HG02852 (cell line): ENCODE results near the gene MTA1.

Experiments
- ATAC-seq: cut with Tn5 transposase; IDR thresholded peaks from one replicate; pipeline ENCODE4 v1.9.1; 2021; ENCODE audit warnings: mild to moderate bottlenecking, moderate library complexity; ENCODE audit not compliant: unreplicated experiment

The MTA1 gene

DNA sequence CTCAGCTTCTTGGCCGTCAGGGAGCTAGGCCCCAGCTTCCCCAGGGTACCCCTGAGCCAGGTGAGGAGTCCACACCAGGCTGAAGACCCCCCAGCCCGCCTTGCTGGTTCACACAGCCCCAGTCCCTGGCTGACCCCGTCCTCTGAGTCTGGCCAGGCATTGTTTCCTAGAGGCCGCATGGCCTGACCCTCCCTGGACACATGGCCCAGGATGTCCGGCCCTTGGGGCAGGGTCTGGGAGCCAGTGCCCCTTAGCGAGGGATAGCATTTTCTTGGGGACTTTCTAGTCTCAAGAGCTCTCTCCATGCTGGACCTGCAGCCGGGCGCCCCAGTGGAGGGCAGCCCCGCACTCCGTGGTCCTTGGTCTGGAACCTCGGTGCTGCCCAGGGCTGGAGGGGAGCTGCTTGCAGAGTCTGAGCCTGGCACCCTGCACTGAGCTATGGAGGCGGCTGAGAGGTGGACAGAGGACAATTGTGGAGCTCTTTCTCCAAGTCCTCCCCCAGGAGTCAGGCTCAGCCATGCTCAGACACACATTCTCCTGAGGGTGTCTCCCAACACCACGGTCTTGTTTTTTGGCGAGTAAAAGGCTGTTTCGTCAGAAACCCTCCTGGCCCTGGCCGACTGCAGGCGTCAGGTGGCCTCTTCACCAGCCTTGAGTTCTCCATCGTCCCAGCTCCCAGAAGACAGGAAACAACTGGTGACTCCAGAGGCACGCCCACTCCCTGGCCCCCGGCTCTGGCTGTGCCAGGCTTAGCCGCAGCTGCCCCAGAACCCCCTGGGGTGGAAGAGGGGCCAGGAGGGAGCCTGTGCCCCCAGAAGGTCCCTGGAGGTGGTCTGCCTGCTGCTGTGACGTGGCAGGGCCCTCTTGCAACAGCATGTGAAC lies 37.4 kb downstream of the MTA1 start:
- ATAC-seq, result no peak

- ATAC-seq, result no peak
These were observed 38.4 kb downstream of the MTA1 start for GRCh38 chr14:105458010-105458409.

GRCh38 chr14:105458571-105458970 lies 38.9 kb downstream of the MTA1 start:
- no peak for ATAC-seq

- no peak for ATAC-seq
These were observed 40.5 kb downstream of the MTA1 start for GRCh38 chr14:105460116-105460515.

DNA sequence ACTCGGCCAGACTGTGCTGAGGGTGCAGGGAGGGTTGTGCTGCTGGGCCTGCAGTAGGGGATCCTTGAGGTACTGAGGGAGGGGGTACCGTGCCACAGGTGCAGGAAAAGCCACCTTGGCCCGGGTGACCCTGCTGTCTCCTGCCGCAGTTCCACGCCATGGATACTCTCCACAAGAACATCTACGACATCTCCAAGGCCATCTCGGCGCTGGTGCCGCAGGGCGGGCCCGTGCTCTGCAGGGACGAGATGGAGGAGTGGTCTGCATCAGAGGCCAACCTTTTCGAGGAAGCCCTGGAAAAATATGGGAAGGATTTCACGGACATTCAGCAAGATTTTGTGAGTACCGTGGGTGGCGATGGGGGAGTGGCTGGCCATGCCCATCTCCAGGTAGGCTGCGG lies 41.0 kb downstream of the MTA1 start:
- ATAC-seq, result no peak

GRCh38 chr14:105461903-105462302 lies 42.3 kb downstream of the MTA1 start:
- no peak for ATAC-seq

DNA sequence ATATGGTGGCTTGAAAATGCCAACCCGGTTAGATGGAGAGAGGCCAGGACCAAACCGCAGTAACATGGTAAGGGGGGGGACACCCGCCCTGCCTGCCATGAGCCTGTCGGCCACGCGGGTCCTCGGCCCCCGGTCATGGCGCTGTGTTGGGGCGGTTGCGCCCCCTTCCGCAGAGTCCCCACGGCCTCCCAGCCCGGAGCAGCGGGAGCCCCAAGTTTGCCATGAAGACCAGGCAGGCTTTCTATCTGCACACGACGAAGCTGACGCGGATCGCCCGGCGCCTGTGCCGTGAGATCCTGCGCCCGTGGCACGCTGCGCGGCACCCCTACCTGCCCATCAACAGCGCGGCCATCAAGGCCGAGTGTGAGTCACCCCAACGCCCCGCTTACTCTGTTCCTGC lies 44.9 kb downstream of the MTA1 start:
- ATAC-seq, result no peak

DNA sequence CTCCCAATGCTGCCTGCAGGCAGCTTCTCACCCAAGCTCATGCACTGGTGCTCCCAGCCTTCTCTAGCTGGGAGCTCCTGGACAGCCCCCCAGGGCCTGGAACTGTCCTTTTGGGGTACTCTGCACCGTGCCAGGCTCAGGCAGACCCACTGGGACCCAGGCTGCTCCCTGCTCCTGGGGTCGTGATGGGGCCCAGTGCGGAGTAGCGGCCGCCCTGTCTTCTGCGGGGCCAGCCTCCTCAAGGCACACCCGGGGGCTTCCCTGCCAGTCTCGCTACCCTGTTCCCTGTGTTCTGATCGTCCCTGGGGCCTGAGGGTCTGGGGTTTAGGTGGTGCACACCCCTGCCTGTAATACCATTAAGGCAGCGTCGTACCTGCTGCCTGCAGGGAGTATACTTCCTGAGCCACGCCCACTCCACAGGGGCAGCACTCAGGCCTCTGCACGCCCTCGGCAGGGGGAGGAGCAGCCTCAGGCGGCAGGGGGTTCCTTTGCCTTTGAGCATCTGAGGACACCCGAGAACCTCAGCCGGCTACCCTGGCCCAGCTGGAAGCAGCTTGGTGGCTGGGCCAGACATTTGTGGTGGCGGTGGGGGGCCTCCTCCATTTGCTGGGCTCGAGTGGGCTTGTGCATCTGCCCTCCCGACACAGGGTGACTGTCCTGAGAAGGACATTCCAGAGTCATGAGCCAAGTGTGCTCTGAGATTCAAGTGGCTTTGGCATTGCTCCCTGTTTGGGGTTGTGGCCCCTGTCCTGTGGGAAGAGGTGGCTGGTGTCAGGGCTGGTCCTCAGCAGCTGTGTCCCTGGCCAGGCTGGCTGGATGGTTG lies 45.8 kb downstream of the MTA1 start:
- no peak for ATAC-seq

DNA sequence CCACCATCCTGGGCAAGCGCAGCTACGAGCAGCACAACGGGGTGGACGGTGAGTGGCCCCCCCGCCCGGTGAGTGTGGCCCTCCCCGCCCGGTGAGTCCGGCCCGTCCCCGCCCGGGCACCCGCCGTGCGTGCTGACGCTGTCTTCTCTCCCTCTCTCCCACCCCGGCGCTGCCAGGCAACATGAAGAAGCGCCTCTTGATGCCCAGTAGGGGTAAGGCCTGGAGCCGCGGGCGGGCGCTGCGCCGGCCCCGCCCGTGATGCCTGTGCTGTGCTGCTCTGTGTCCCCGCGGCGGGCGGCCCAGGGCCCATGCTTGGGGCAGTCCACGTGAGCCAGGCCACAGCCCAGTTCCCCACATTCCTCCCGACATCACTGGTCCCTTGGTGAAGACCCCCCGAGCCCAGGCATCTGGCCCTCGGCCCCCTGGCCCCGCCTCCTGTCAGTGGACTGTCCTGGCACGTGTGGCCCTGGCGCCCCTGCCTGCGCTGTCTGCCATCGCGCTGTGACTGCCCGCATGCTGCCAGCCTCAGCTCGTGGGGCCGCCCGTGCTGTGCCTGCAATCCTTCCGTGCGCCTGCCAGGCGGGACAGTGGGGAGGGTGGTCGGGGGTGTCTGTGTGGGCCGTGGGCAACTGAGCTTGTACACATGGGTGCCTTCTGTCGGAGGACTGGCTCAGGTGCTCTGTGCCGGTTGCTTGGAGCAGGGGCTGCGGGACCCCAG lies 47.1 kb downstream of the MTA1 start:
- ATAC-seq, result no peak

DNA sequence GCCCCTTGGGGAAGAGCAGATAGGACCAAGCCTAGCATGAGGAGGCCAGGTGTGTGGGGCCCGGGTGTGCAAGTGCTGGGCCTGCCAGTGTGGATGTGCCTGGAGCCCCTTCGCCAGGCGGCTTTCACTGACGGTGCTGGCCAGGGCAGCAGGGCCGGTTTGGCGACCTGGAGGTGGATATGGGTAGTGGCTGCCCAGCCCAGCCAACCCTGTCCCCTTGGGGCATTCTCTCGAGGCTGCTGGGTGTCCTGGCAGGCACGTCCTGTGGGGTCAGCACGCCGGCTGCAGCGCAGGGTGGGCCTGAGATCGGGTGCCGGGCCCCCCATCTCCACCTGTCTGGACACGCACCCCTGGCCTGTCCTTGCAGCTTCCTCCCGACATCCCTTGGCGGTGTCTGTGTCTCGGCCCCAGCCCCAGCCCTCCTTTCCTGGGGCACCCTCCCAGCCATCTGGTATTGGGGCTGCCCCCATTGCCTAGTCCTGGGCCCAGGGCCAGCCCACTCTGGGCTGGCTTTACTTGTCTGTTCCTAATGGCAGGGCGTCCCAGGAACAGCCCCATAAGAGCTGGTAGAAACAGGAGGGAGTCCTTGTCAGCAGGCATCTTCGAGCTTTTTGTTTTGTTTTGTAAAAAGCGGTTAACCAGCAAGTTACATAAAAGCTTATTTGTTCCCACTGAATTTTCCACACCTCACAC lies 47.8 kb downstream of the MTA1 start:
- no peak for ATAC-seq

- ATAC-seq, result no peak
These were observed 48.4 kb downstream of the MTA1 start for GRCh38 chr14:105467942-105468471.

DNA sequence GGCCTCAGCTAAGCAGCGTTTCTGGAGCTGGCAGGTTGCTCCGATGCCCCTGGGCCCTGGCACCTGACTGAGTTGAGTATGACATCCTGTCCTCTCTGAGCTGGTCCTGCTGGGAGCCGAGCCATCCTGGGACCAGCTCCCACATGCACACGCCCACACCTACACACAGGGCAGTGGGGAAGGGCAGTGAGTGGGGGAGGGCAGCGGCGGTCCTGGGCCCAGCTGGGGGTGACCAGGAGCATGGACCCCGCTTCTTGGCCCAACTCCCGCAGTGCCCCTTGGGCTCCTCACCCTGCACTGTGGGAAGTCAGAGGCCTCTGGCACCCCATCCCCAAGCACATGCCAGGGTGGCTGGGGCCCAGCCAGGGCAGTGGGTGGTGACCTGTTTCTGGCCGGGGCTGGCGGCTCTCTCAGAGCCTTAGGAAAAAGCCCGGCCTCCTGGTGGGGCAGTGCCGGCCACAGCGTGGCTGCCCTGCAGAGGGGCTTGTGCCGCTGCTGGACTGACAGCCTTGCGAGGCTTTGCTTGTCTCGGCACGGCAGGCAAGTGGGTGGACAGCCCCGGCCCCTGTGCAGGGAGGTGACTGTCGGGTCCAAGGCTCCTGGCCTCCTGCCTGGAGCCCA lies 49.1 kb downstream of the MTA1 start:
- ATAC-seq, result no peak

- ATAC-seq, result no peak
These were observed 50.1 kb downstream of the MTA1 start for GRCh38 chr14:105469456-105470349.

- ATAC-seq, result no peak
These were observed 51.0 kb downstream of the MTA1 start for GRCh38 chr14:105470350-105471296.

DNA sequence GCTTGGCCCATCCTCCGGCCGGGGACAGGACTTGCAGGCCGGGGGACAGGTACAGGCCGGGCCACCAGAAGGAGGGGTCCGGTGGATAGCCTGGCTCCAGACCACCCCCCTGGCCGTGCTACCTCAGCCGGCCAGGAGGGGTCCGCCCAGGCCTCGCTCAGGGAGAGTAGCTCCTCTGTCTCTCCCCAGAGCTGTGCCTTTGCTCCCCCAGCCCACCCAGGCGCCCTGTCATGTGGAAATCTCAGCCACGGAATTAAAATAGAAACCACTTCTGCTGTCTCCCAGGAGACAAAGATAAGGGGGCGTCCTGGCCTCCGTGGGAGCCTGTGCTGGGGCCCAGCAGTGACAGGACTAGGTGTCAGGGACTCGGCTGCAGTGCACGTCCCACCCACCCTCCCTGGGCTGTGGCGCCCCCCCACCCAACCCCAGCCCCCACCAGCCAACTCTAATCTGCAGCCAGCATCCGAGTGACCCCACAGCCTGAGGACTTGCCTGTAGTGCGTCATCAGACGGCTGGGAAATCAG lies 51.7 kb downstream of the MTA1 start:
- ATAC-seq, result no peak

- ATAC-seq, result no peak
These were observed 52.3 kb downstream of the MTA1 start for GRCh38 chr14:105471823-105472485.

GRCh38 chr14:105472486-105472991 lies 52.9 kb downstream of the MTA1 start:
- ATAC-seq, result no peak
